Smooth muscle cell (in vitro differentiated cells): ENCODE measurements around the gene ECE2. TPM values are rescaled to one million over a fixed set of nuclear protein-coding genes. Genes with fewer than 3 reads are reported as not detected.
A peak's percentile ranks its signal among the peaks of the same experiment; 100 is the strongest.

ENCODE experiments used
- DNase-seq: peaks from one replicate; lab custom pipeline; 2025; ENCODE audit not compliant: unreplicated experiment; lab: John Stamatoyannopoulos, UW
- H2AFZ ChIP-seq: fragments of 200-600 bp; sonication (generic); 2 replicates; pipeline ENCODE4 v1.6.0; 2016; ENCODE audit warnings: antibody characterized with exemption, low read depth, mild to moderate bottlenecking
- H3F3A ChIP-seq: fragments of 200-600 bp; sonication (generic); 2 replicates; pipeline ENCODE4 v1.6.0; 2017; ENCODE audit warnings: antibody characterized with exemption, low read depth
- H3K27ac ChIP-seq: fragments of 200-600 bp; sonication (generic); 2 replicates; pipeline ENCODE4 v1.5.1; 2016; ENCODE audit warnings: low read depth, mild to moderate bottlenecking
- H3K27me3 ChIP-seq: fragments of 200-600 bp; sonication (generic); 2 replicates; pipeline ENCODE4 v1.6.1; 2016; ENCODE audit warnings: low read depth, mild to moderate bottlenecking
- H3K36me3 ChIP-seq: fragments of 200-600 bp; sonication (generic); 2 replicates; pipeline ENCODE4 v1.5.1; 2016; ENCODE audit warnings: low read depth
- H3K4me1 ChIP-seq: fragments of 200-600 bp; sonication (generic); 2 replicates; pipeline ENCODE4 v1.5.1; 2016; ENCODE audit warnings: low read depth
- H3K4me2 ChIP-seq: fragments of 200-600 bp; sonication (generic); 2 replicates; pipeline ENCODE4 v1.6.0; 2016; ENCODE audit warnings: mild to moderate bottlenecking
- H3K4me3 ChIP-seq: fragments of 200-600 bp; sonication (generic); 2 replicates; pipeline ENCODE4 v1.5.1; 2016; ENCODE audit warnings: mild to moderate bottlenecking
- H3K79me2 ChIP-seq: fragments of 200-600 bp; sonication (generic); 2 replicates; pipeline ENCODE4 v1.6.0; 2016; ENCODE audit warnings: low read depth, mild to moderate bottlenecking
- H3K9ac ChIP-seq: fragments of 200-600 bp; sonication (generic); 2 replicates; pipeline ENCODE4 v1.6.0; 2016; ENCODE audit warnings: low read depth
- H3K9me3 ChIP-seq: fragments of 200-600 bp; sonication (generic); replicated peaks from 2 replicates; pipeline ENCODE4 v1.5.1; 2016; ENCODE audit warnings: low read depth
- H4K20me1 ChIP-seq: fragments of 200-600 bp; sonication (generic); 2 replicates; pipeline ENCODE4 v1.6.0; 2016; ENCODE audit warnings: low read depth
- WGBS: methylation state at CpG from one replicate; pipeline ENCODE4 v1.1.7; 2016; ENCODE audit warnings: low lambda C conversion rate; 5-methylcytosine and 5-hydroxymethylcytosine counted together
- polyA plus RNA-seq: library from polyadenylated mRNA; unstranded; fragments of >200 nt; fragmentation: Nextera tagmentation; extraction: Ambion mirVana; gene quantifications from 2 replicates; pipeline ENCODE4 v1.2.1, GENCODE V29; 2016
- total RNA-seq: library from RNA; depleted of rRNA; stranded (reverse); fragments of >200 nt; gene quantifications from 2 replicates; pipeline ENCODE4 v1.2.3, GENCODE V29; 2014
- TF ChIP-seq, protein P1 (sequence below): fragments of 200-600 bp; sonication (generic); IDR thresholded peaks from 2 replicates; pipeline ENCODE4 v1.5.1; 2017; ENCODE audit warnings: borderline replicate concordance, mild to moderate bottlenecking, antibody characterized with exemption; ENCODE audit not compliant: insufficient read depth, poor library complexity, severe bottlenecking

ECE2 gene
- total and polyA plus RNA-seq, 2 experiments from 2014 or later, result not detected

DNA sequence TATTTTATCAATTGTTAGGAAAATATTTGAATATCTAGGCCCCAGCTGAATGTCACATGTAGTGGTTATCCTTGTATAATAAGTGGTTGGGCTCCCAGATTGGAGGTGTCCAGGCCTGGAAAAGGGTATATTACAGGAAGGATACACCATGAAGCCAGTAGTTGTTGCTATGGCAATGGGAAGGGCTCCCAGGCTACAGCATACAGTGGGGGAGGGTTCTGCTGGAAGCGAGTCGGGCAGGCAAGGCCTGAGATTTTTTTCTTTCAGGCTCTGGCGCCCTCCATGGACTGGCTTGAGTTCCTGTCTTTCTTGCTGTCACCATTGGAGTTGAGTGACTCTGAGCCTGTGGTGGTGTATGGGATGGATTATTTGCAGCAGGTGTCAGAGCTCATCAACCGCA, 8.9 kb downstream of the ECE2 start:
- no peaks in the 10 kb centered on the region for H3F3A ChIP-seq
- H3K79me2 ChIP-seq, result no peaks in the 10 kb centered on the region
- H3K27me3 ChIP-seq, result peaks cover 13% of the 10 kb centered on the region
- no peak overlapping the region for H3K9ac ChIP-seq
- H3K4me1 ChIP-seq, result no peaks in the 10 kb centered on the region
- DNase-seq, result no peak
- H4K20me1 ChIP-seq, result no peaks in the 10 kb centered on the region
- no peak overlapping the region for H3K4me3 ChIP-seq
- WGBS, result 15% methylated on average over 4 of the region's 4 CpGs
- TF ChIP-seq, protein P1, sequence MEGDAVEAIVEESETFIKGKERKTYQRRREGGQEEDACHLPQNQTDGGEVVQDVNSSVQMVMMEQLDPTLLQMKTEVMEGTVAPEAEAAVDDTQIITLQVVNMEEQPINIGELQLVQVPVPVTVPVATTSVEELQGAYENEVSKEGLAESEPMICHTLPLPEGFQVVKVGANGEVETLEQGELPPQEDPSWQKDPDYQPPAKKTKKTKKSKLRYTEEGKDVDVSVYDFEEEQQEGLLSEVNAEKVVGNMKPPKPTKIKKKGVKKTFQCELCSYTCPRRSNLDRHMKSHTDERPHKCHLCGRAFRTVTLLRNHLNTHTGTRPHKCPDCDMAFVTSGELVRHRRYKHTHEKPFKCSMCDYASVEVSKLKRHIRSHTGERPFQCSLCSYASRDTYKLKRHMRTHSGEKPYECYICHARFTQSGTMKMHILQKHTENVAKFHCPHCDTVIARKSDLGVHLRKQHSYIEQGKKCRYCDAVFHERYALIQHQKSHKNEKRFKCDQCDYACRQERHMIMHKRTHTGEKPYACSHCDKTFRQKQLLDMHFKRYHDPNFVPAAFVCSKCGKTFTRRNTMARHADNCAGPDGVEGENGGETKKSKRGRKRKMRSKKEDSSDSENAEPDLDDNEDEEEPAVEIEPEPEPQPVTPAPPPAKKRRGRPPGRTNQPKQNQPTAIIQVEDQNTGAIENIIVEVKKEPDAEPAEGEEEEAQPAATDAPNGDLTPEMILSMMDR, result peak; percentile 18
- H3K36me3 ChIP-seq, result no peaks in the 10 kb centered on the region
- H3K9me3 ChIP-seq, result no peaks in the 10 kb centered on the region
- H3K4me2 ChIP-seq, result no peak overlapping the region
- H2AFZ ChIP-seq, result no peak overlapping the region
- H3K27ac ChIP-seq, result no peak overlapping the region

DNA sequence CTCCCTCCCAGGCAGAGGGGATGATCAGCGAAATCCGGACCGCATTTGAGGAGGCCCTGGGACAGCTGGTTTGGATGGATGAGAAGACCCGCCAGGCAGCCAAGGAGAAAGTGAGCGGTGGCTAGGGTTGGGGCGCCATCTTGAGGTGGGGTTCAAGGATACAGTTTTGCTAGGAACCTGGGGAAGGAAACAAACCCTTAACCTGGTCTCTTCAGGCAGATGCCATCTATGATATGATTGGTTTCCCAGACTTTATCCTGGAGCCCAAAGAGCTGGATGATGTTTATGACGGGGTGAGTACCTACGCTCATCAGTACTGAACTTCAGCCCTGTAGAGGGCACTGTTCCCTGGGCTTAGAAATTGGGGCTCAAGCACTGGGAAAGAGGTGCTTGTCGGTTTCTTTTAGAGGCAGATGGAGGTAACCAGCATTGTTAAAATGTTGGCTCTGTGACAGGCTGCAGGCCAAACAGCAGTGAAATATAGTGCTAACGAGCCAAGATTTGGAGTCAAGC, 13.7 kb downstream of the ECE2 start:
- no peaks in the 10 kb centered on the region for H4K20me1 ChIP-seq
- H3F3A ChIP-seq, result no peaks in the 10 kb centered on the region
- H3K27ac ChIP-seq, result no peak overlapping the region
- no peaks in the 10 kb centered on the region for H3K4me1 ChIP-seq
- H3K4me3 ChIP-seq, result no peak overlapping the region
- no peak overlapping the region for H2AFZ ChIP-seq
- H3K9me3 ChIP-seq, result no peaks in the 10 kb centered on the region
- H3K79me2 ChIP-seq, result no peaks in the 10 kb centered on the region
- H3K4me2 ChIP-seq, result no peak overlapping the region
- 26% methylated on average over 10 of the region's 10 CpGs for WGBS
- DNase-seq, result no peak
- H3K27me3 ChIP-seq, result peaks cover 11% of the 10 kb centered on the region
- no peak overlapping the region for H3K9ac ChIP-seq
- no peaks in the 10 kb centered on the region for H3K36me3 ChIP-seq
- TF ChIP-seq, protein P1, result peak; percentile 47

DNA sequence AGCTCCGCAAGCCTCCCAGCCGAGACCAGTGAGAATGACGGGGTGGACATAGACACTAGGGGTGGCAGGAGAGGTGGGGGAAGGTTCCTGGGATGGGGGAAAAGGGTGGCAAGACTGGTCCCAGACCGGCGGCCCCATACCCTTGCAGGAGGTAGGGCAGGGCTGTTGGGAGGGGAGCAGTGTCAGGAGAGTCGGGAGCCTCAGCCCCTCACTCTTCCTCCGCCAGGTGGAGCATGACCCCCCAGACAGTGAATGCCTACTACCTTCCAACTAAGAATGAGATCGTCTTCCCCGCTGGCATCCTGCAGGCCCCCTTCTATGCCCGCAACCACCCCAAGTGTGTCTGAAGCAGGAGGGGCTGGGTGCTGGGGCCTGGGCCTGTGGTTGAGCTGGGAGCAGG, 14.5 kb downstream of the ECE2 start:
- H3F3A ChIP-seq, result no peaks in the 10 kb centered on the region
- H3K4me2 ChIP-seq, result no peak overlapping the region
- H3K9ac ChIP-seq, result no peak overlapping the region
- no peaks in the 10 kb centered on the region for H4K20me1 ChIP-seq
- WGBS, result 89% methylated on average over 10 of the region's 10 CpGs
- H3K36me3 ChIP-seq, result no peaks in the 10 kb centered on the region
- H3K9me3 ChIP-seq, result no peaks in the 10 kb centered on the region
- no peaks in the 10 kb centered on the region for H3K4me1 ChIP-seq
- H3K79me2 ChIP-seq, result no peaks in the 10 kb centered on the region
- DNase-seq, result no peak
- no peak overlapping the region for H3K27ac ChIP-seq
- peaks cover 11% of the 10 kb centered on the region for H3K27me3 ChIP-seq
- TF ChIP-seq, protein P1, result no peak
- H2AFZ ChIP-seq, result no peak overlapping the region
- no peak overlapping the region for H3K4me3 ChIP-seq

DNA sequence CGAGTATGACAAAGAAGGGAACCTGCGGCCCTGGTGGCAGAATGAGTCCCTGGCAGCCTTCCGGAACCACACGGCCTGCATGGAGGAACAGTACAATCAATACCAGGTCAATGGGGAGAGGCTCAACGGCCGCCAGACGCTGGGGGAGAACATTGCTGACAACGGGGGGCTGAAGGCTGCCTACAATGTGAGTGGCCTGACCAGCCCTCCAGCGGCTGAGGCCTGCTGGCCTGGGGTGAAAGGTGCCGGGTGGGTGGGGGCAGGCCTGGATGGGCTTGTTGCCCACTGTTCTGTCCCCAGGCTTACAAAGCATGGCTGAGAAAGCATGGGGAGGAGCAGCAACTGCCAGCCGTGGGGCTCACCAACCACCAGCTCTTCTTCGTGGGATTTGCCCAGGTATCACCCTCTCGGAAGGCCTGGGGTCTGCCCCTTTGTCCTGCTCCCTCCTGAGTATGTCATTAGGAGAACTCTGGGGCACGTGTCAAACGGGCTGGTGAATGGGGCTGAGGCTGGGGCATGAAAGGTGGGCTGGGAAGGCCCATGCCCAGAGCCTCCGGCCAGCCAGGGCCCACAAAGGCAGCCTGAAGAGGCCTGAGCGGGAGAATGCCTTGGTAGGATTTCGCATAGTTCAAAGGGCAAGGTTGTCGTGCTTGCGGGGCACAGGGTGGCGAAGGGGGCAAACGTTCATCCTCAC, 15.4 kb downstream of the ECE2 start:
- Histone ChIP-seq H3K4me1 (no peaks in the 10 kb centered on the region), H3K27me3 (peaks cover 11% of the 10 kb centered on the region), H2AFZ (no peak overlapping the region), H4K20me1 (no peaks in the 10 kb centered on the region), H3F3A (no peaks in the 10 kb centered on the region), H3K9me3 (no peaks in the 10 kb centered on the region), H3K79me2 (no peaks in the 10 kb centered on the region), H3K36me3 (no peaks in the 10 kb centered on the region), H3K27ac (no peak overlapping the region), H3K4me3 (no peak overlapping the region), H3K4me2 (no peak overlapping the region), H3K9ac (no peak overlapping the region)
- no peak for DNase-seq
- TF ChIP-seq, protein P1, result no peak
- 90% methylated on average over 22 of the region's 22 CpGs for WGBS
